Activated gamma-delta T cell treated with anti-CD3 and anti-CD28 coated beads, Interleukin-2, amount 50 U/mL, for 16 hours (primary cell): ENCODE measurements around the gene THAP3.
"Not testable (repeated sequence)": the region's sequence is repeated elsewhere in the genome, so short reads cannot be mapped to it uniquely, and the experiment has no call there.

Source experiments
- DNase-seq: peaks from one replicate; pipeline ENCODE4 v3.0.0-alpha.2; 2020; ENCODE audit warnings: low read depth

Gene THAP3

DNA sequence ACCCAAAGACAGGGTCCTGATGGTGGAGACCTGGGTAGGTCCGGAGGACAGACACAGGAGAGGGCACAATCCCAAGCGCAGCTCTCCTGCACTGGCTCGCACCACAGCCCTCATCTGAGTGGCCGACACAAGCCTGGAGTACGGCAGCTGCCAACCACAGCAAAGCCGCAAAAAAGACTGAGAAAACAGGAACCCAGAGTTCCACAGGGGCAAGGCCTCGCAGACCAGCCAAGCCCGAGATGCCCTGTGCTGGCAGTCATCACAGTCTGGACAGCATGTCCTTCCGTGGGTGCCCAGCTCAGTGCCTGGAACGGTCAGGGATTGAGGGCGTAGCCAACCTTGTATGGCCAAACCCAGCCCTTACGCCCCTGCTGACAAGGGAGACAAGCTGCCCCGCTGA is 33.4 kb upstream of the THAP3 start:
- no peak for DNase-seq

DNA sequence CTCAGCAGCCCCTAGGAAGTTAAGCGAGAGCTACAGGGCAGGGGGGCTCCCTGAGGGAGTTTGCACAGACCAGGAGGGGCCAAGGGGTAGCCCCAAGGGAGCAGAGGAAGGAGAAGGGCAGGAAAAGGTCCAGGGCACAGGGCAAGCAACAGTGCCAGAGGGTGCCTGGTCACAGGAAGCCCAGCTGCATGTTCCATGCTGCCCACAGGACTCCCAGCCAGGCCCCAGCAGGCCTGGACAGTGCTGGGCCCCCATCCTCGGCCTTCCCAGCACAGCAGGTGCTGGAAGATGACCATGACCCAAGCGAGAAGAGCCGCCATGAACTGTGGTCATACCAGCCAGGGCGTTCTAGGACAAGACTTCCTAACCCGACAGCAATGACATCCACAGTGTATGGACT is 33.0 kb upstream of the THAP3 start:
- no peak for DNase-seq

- no peak for DNase-seq
Measured at GRCh38 chr1:6592441-6592840, 32.2 kb upstream of the THAP3 start.

DNA sequence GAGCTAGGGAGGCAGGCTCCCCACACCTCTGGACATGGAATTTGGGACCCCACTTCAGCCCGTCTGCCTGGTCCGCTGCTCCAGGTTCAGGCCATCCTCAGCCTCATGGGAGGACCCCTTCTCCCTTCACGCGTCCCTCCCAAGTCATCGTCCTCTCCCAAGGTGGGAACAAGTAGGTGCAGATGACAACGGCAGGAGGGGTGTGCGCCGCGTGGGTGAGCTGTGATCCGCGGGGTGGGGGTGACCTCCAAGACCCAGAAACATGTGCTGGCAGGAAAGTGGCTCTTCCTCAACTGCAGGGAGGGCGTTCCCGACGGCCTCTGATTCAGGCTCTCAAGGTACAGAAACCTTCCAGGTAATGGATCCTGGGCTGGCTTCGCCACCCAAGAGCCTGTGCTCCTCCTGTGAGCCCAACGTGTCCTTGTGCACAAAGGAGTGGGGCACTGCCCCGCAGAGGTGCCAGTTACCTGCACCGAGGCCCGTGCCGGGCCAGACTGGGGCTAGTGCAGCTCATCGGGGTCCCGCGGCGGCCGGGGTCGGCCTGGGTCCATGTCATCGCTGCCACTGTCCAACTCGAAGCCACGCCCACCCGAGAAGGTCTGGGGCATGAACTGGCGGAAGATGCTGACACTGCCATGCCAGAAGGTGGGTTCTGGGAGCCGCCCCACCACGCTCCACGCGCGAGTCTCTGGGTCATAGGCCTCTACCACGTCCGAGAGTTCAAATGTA is 31.6 kb upstream of the THAP3 start:
- no peak for DNase-seq

- no peak for DNase-seq
Measured at GRCh38 chr1:6593810-6594209, 30.9 kb upstream of the THAP3 start.

DNA sequence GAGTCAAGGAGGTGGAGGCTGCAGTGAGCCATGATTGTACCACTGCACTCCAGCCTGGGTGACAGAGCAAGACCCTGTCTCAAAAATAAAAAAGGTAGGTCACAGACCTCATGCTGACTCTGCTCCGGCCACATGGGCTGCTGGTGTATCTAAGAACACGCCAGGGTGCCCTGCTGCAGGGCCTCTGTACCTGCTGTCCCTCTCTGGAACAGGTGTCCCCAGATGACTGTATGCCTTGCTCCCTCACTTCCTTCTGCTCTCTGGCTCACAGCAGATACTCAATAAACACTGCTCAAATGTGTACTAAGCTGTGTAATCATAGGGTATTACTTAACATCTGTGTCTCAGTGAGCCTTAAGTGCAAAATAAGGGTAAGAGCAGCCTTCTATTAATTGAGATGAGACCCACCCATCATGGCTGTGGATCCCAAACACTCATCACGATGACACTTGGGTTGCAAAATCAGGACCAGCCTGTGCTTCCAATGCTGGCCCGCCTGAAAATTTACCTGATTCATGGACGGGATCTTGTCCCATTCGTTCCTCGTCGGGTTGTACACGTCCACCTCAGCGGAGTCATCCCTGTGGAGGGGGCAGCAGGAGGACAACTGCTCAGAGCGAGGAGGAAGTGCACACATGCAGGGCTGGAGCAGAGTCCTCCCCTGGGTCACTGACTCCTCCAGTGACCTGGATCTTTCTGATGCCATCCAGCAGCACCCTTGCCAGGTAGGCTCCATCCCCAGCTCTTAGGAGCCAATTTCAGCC is 29.5 kb upstream of the THAP3 start:
- no peak for DNase-seq

DNA sequence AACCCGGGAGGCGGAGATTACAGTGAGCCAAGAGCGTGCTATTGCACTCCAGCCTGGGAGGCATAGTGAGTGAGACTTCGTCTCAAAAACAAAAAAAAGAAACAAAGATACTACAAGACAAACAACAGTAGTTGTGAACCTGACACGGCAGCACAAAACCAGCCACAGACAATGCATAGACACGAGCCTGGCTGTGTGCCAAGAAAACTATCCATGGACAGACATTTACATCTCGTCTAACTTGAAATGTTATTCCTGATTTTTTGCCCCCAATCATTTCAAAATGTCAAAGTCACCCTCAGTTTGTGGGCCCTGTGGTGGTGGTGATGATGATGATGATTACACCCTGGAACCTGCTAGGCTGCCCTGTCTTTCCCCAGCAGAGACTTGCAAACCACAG is 28.3 kb upstream of the THAP3 start:
- no peak for DNase-seq

GRCh38 chr1:6596886-6597776 is 27.5 kb upstream of the THAP3 start:
- DNase-seq = no peak

- DNase-seq = no peak
Measured at GRCh38 chr1:6597777-6598131, 26.9 kb upstream of the THAP3 start.

- peak; percentile 33 for DNase-seq
Measured at GRCh38 chr1:6599141-6599975, 25.3 kb upstream of the THAP3 start.

DNA sequence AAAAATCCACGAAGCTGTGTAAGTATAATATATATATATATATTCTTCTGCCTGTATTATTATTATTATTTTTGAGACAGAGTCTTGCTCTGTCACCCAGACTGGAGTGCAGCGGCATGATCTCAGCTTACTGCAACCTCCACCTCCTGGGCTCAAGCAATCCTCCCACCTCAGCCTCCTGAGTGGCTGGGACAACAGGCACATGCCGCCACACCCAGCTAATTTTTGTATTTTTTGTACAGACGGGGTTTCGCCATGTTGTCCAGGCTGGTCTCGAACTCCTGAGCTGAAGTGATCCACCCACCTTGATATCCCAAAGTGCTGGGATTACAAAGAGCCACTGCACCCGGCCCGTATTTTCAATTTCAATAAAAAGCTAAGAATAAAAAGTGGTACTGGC is 24.7 kb upstream of the THAP3 start:
- DNase-seq = not testable (repeated sequence)

GRCh38 chr1:6600410-6601048 is 24.1 kb upstream of the THAP3 start:
- DNase-seq = no peak

DNA sequence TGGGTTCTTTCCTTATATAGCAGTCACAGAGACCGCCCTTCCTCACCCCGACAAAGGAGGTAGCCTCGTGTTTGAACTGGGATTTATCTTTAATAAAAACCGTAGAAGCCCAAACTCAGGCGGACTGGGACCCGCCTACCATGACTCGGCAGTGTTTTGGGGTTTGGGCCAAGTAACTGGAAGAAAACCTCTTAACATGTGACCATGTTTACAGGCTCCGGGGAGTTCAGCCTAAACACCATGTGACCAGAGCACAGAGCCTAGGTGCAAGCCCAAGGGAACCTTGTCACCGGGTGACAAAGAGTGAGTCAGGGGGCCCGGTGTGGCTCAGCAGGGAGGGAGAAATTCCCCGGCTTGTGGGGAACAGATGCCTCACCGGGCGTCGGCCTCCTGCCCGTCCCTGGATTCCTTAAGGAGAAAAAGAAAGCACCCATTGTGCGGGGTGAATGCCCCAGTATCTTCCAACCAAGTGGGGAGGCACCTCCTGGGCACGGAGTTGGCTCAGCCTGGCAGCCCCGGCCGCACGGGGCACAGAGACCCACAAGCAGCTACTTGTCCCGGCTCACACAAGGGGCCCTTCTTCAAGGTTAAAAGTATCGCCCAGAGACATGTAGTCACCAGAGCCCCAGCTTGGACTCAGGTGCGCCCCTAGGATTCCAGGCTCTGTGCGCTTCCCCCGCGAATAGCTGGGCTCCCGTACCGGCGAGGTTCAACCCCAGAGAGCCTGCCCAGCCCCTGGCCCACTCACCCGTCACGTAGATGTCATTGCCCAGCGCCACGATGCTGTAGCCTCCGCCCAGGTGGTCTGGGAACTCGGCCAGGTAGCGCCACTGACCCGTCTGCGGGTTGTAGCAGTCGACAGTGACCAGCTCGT is 23.4 kb upstream of the THAP3 start:
- DNase-seq = peak; percentile 70

DNA sequence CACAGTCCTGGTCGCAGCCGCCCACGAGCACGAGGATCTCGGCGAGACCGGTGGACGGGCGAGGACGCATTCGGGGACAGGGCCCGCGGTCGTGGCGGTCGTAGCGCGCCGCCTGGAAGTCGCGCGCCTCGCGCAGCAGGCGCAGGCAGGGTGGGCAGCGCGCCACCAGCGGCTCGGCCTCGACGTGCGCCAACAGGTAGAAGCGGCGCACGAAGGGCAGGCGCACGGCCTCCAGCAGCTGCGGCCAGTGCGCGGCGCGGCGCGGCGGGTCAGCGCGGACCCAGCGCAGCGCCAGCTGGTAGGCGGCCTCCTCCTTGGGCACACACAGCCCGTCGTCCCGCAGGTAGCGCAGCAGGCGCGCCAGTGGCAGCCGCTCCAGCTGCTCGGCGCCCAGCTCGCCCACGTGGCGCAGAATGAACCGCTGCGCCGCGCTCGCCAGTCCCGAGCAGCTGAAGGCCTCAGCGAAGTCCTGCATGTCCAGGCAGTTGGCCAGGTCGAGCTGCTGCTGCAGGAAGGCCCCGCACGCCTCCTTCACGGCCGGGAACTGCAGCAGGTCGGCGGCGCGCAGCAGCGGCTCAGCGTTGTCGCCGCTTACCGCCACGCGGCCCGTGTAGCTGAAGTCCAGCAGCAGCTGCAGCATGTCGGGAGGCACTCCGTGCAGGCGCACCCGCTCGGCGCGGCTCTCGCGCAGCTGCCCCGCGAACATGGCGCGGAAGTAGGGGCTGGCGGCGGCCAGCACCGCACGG is 22.6 kb upstream of the THAP3 start:
- DNase-seq = no peak

- peak; percentile 82 for DNase-seq
Measured at GRCh38 chr1:6602669-6603237, 21.9 kb upstream of the THAP3 start, which contains the start of gene KLHL21. KLHL21 (minus strand) TSS chr1:6602869; CDS start chr1:6602817, 52 bp downstream.

GRCh38 chr1:6603238-6603914 is 21.3 kb upstream of the THAP3 start:
- DNase-seq = no peak

DNA sequence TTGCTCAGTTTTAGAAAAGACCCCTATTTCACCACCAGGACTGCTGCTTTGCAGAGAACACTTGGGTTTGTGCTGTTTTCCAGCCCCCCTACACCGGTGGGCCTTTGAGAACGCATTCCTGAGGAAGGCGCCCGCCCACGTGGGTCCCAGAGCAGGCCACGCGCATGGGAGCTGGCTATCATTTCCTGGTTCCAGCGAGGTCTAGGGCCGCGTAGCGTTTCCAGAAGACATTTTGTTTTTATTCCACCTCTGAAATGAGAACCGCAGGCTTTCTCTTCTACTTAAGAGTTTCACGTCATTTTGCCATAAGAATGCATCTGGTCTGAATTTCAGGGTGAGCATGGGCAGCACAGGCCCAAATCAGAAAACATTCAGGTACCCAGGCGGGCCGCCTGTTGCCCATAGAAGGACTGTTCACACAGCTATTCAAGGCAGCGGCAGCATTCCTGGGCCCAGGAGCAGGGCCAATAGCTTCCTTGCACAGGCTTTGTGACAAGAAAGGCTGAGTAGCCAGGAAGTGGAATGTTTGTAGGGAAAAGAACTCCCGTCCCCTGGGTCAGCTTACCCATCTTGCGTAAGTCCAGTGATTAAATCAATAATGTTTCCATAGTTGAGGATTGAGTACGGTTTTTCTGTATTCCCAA is 20.6 kb upstream of the THAP3 start:
- no peak for DNase-seq
